ENCODE data around the gene THBS2.

GRCh38 chr6:169183233-169183632 is 70.4 kb downstream of the THBS2 start:
- TF ChIP-seq CTCF (conservative IDR thresholded peaks at IDR 0.05 in 1 of 2, IDR thresholded peaks at IDR 0.05 in 1 of 2; ENCODE audit: low read depth in 1 of 2, low read length in 2 of 2) = no peak
- no peak for TF ChIP-seq EZH2 (IDR thresholded peaks at IDR 0.05; ENCODE audit: low read length, missing control alignments)

Data from fibroblast of lung (primary cell).